Measurements from ENCODE around the gene MGAT5B. TPM values are rescaled to one million over a fixed set of nuclear protein-coding genes. Genes with fewer than 3 reads are reported as not detected.

The MGAT5B gene
- total RNA-seq, 1 experiment from 2014 or later: 4.4 TPM

DNA sequence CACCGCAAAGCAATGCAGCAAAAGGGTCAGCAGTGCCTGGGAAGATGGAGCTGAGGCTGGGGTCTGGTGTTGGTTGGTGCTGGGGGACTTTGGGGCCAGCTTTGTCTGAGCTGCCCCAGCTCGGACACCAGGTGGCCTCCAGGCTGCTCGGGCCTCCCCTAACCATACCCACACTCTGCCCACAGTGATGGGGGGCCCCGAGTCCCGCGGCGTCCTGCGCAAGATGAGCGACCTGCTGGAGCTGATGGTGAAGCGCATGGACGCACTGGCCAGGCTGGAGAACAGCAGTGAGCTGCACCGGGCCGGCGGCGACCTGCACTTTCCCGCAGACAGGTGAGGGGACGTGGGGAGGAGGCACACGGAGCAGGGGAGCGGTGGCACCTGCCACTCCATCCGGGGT lies 13.8 kb downstream of the MGAT5B start:
- Histone ChIP-seq H3K4me2 (ENCODE audit: low read length) (no peak overlapping the region), H3K9me3 (ENCODE audit: control insufficient read depth in 1 of 2, insufficient read depth in 1 of 2, low read depth in 1 of 2, low read length in 2 of 2) (no peaks in the 10 kb centered on the region), H3K4me3 (replicated peaks in 1 of 2; ENCODE audit: low read depth in 1 of 2, low read length in 2 of 2) (no peak overlapping the region), H3K27ac (ENCODE audit: low read depth, low read length) (no peak overlapping the region), H3K27me3 (ENCODE audit: insufficient read depth, low read length) (no peaks in the 10 kb centered on the region), H3K79me2 (ENCODE audit: insufficient read depth, low read length) (no peaks in the 10 kb centered on the region), H3K9ac (ENCODE audit: low read length) (no peak overlapping the region), H3K4me1 (ENCODE audit: control insufficient read depth in 1 of 2, insufficient read depth in 2 of 2, low read length in 2 of 2) (no peaks in the 10 kb centered on the region), H2AFZ (ENCODE audit: low read depth, low read length, poor library complexity, severe bottlenecking) (no peak overlapping the region), H4K20me1 (ENCODE audit: insufficient read depth) (no peaks in the 10 kb centered on the region), H3K36me3 (ENCODE audit: control insufficient read depth in 1 of 2, insufficient read depth in 2 of 2, low read length in 2 of 2) (no peaks in the 10 kb centered on the region), H3K9me2 (ENCODE audit: insufficient read depth) (no peaks in the 10 kb centered on the region)
- intact Hi-C loops (cut with micrococcal nuclease): no loop called here
- TF ChIP-seq, protein P1, sequence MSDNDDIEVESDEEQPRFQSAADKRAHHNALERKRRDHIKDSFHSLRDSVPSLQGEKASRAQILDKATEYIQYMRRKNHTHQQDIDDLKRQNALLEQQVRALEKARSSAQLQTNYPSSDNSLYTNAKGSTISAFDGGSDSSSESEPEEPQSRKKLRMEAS (IDR thresholded peaks at IDR 0.05): no peak
- TF ChIP-seq ZNF274 (IDR thresholded peaks at IDR 0.05; ENCODE audit: low read depth, low read length) (no peak), CEBPB (IDR thresholded peaks at IDR 0.05; ENCODE audit: low read depth) (no peak), SIN3A (IDR thresholded peaks at IDR 0.05; ENCODE audit: low read depth) (no peak), RAD21 (IDR thresholded peaks at IDR 0.05; ENCODE audit: low read depth) (no peak), SP1 (IDR thresholded peaks at IDR 0.05; ENCODE audit: low read depth) (no peak), EGR1 (IDR thresholded peaks at IDR 0.05; ENCODE audit: low read depth) (no peak), POLR2AphosphoS5 (IDR thresholded peaks at IDR 0.05; ENCODE audit: low read depth, low read length) (no peak), ZBTB33 (IDR thresholded peaks at IDR 0.05; ENCODE audit: extremely low read depth, insufficient replicate concordance, low read length) (no peak), SRF (IDR thresholded peaks at IDR 0.05; ENCODE audit: low read depth) (no peak), EZH2phosphoT487 (IDR thresholded peaks at IDR 0.05; ENCODE audit: borderline replicate concordance) (no peak), ELF1 (IDR thresholded peaks at IDR 0.05; ENCODE audit: borderline replicate concordance, low read depth) (no peak), CBX3 (IDR thresholded peaks at IDR 0.05; ENCODE audit: low read depth) (no peak), POLR2A (IDR thresholded peaks at IDR 0.05; ENCODE audit: borderline replicate concordance, extremely low read depth, insufficient read depth, insufficient read length) (no peak), ZFX (IDR thresholded peaks at IDR 0.05) (no peak), JUND (IDR thresholded peaks at IDR 0.05) (no peak), EZH2 (IDR thresholded peaks at IDR 0.05) (no peak)
- TF ChIP-seq, protein P2, sequence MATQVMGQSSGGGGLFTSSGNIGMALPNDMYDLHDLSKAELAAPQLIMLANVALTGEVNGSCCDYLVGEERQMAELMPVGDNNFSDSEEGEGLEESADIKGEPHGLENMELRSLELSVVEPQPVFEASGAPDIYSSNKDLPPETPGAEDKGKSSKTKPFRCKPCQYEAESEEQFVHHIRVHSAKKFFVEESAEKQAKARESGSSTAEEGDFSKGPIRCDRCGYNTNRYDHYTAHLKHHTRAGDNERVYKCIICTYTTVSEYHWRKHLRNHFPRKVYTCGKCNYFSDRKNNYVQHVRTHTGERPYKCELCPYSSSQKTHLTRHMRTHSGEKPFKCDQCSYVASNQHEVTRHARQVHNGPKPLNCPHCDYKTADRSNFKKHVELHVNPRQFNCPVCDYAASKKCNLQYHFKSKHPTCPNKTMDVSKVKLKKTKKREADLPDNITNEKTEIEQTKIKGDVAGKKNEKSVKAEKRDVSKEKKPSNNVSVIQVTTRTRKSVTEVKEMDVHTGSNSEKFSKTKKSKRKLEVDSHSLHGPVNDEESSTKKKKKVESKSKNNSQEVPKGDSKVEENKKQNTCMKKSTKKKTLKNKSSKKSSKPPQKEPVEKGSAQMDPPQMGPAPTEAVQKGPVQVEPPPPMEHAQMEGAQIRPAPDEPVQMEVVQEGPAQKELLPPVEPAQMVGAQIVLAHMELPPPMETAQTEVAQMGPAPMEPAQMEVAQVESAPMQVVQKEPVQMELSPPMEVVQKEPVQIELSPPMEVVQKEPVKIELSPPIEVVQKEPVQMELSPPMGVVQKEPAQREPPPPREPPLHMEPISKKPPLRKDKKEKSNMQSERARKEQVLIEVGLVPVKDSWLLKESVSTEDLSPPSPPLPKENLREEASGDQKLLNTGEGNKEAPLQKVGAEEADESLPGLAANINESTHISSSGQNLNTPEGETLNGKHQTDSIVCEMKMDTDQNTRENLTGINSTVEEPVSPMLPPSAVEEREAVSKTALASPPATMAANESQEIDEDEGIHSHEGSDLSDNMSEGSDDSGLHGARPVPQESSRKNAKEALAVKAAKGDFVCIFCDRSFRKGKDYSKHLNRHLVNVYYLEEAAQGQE (IDR thresholded peaks at IDR 0.05; ENCODE audit: low read depth): no peak
- TF ChIP-seq, protein P3, sequence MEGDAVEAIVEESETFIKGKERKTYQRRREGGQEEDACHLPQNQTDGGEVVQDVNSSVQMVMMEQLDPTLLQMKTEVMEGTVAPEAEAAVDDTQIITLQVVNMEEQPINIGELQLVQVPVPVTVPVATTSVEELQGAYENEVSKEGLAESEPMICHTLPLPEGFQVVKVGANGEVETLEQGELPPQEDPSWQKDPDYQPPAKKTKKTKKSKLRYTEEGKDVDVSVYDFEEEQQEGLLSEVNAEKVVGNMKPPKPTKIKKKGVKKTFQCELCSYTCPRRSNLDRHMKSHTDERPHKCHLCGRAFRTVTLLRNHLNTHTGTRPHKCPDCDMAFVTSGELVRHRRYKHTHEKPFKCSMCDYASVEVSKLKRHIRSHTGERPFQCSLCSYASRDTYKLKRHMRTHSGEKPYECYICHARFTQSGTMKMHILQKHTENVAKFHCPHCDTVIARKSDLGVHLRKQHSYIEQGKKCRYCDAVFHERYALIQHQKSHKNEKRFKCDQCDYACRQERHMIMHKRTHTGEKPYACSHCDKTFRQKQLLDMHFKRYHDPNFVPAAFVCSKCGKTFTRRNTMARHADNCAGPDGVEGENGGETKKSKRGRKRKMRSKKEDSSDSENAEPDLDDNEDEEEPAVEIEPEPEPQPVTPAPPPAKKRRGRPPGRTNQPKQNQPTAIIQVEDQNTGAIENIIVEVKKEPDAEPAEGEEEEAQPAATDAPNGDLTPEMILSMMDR (IDR thresholded peaks at IDR 0.05 in 2 of 3, conservative IDR thresholded peaks at IDR 0.05 in 1 of 3; ENCODE audit: borderline replicate concordance in 1 of 3, insufficient read depth in 1 of 3, low read depth in 2 of 3, low read length in 2 of 3): no peak
- RAD21 ChIA-PET (ENCODE audit: low non-redundant PET in 1 of 2, low total read pairs in 2 of 2, uncharacterized antibody in 2 of 2, unreplicated experiment in 2 of 2): no interaction called here
- BruUV-seq (replicated peaks): no TSS peak
- ATAC-seq: no peak
- POLR2A ChIA-PET: no interaction called here
- DNase-seq (ENCODE audit: low read depth, low spot score): no peak
- CTCF ChIA-PET: no interaction called here
